H1 (cell line): ENCODE measurements around the gene PRKAB1. TPM values are rescaled to one million over a fixed set of nuclear protein-coding genes. Genes with fewer than 3 reads are reported as not detected.

Experiments
- CTCF ChIA-PET: fragments of 300-600 bp; sonication (Branson Sonifier 250); formaldehyde crosslinking; loops from one replicate; lab custom pipeline; 2021; ENCODE audit not compliant: partially characterized antibody; lab: Charles Lee
- POLR2A ChIA-PET: fragments of 300-600 bp; sonication (Branson Sonifier 250); formaldehyde crosslinking; loops from one replicate; lab custom pipeline; 2021; ENCODE audit warnings: inconsistent platforms; ENCODE audit not compliant: partially characterized antibody; lab: Charles Lee
- DNase-seq, 2 experiments: peaks; one replicate each; pipeline versions ENCODE4 v3.0.0 to v3.0.0-alpha.2; 2010 to 2022; ENCODE audit warnings: low spot score in 2 of 2, low read depth in 1 of 2, mixed read lengths in 1 of 2
- FAIRE-seq: peaks from 2 replicates; lab custom pipeline; 2011; peaks lifted over from hg19 to GRCh38; lab: Jason Lieb, UNC
- H2AFZ ChIP-seq: 2 replicates; pipeline ENCODE4 v1.8.1; 2012; ENCODE audit warnings: low read length, inconsistent platforms
- H2AK5ac ChIP-seq: 2 replicates; pipeline ENCODE4 v1.6.1; 2013; ENCODE audit warnings: low read depth, low read length
- H2BK120ac ChIP-seq: replicated peaks from 2 replicates; pipeline ENCODE3; 2013; ENCODE audit warnings: low read depth, low read length, inconsistent platforms
- H2BK12ac ChIP-seq: 2 replicates; pipeline ENCODE4 v1.6.1; 2013; ENCODE audit warnings: low read depth, low read length
- H2BK15ac ChIP-seq: 2 replicates; pipeline ENCODE4 v1.6.1; 2013; ENCODE audit warnings: low read length
- H2BK20ac ChIP-seq: 2 replicates; pipeline ENCODE4 v1.6.1; 2013; ENCODE audit warnings: low read length
- H2BK5ac ChIP-seq: 2 replicates; pipeline ENCODE4 v1.6.1; 2013; ENCODE audit warnings: low read depth, low read length
- H3K14ac ChIP-seq: 2 replicates; pipeline ENCODE4 v1.6.1; 2013; ENCODE audit warnings: inconsistent platforms; ENCODE audit not compliant: insufficient read length
- H3K18ac ChIP-seq: 2 replicates; pipeline ENCODE4 v1.6.1; 2013; ENCODE audit warnings: low read length; ENCODE audit errors: extremely low read depth
- H3K23ac ChIP-seq: 2 replicates; pipeline ENCODE4 v1.6.1; 2013; ENCODE audit warnings: inconsistent platforms; ENCODE audit not compliant: insufficient read length
- H3K23me2 ChIP-seq: 2 replicates; pipeline ENCODE4 v1.6.1; 2013; ENCODE audit warnings: low read depth, low read length
- H3K27ac ChIP-seq: 2 replicates; pipeline ENCODE4 v1.6.1; 2011; ENCODE audit warnings: low read depth, low read length, inconsistent platforms
- H3K27me3 ChIP-seq, 4 experiments: replicated peaks in 1 of 4; 1 replicate in 1 of 4; 2 replicates in 3 of 4; pipeline versions ENCODE4 v1.6.1 to v1.8.1; 2011 to 2013; ENCODE audit warnings: low read length in 3 of 4, mild to moderate bottlenecking in 3 of 4, inconsistent platforms in 2 of 4, mixed read lengths in 2 of 4, moderate library complexity in 1 of 4; ENCODE audit not compliant: control insufficient read depth in 3 of 4, insufficient read depth in 3 of 4; ENCODE audit errors: extremely low read depth in 1 of 4
- H3K36me3 ChIP-seq, 4 experiments: 2 replicates each; pipeline versions ENCODE4 v1.6.1 to v1.8.1; 2011 to 2013; ENCODE audit warnings: mild to moderate bottlenecking in 4 of 4, low read length in 3 of 4, moderate library complexity in 2 of 4, control low read depth in 1 of 4, inconsistent platforms in 1 of 4; ENCODE audit not compliant: insufficient read depth in 4 of 4, control insufficient read depth in 2 of 4
- H3K4ac ChIP-seq: replicated peaks from 2 replicates; pipeline ENCODE3; 2013; ENCODE audit warnings: low read length, low read depth, mixed read lengths, inconsistent platforms; ENCODE audit not compliant: insufficient read length
- H3K4me1 ChIP-seq, 4 experiments: replicated peaks in 1 of 4; 1 replicate in 1 of 4; 2 replicates in 3 of 4; pipeline versions ENCODE4 v1.6.1 to v1.8.1; 2011 to 2013; ENCODE audit warnings: low read length in 3 of 4, inconsistent platforms in 2 of 4, mixed read lengths in 1 of 4; ENCODE audit not compliant: insufficient read depth in 4 of 4, control insufficient read depth in 3 of 4
- H3K4me2 ChIP-seq, 2 experiments: 2 replicates each; pipeline versions ENCODE4 v1.6.1 to v1.8.1; 2011 to 2013; ENCODE audit warnings: low read depth in 2 of 2, low read length in 2 of 2, control low read depth in 1 of 2, inconsistent platforms in 1 of 2, mild to moderate bottlenecking in 1 of 2; ENCODE audit not compliant: insufficient read depth in 1 of 2
- H3K4me3 ChIP-seq, 4 experiments: fragments of 200-600, 300-600 bp in 1 of 4; sonication (generic), shearing (Covaris generic), sonication (Bioruptor Twin) in 1 of 4; 2 replicates each; pipeline versions ENCODE4 v1.5.1 to v1.8.1; 2011 to 2016; ENCODE audit warnings: low read length in 4 of 4, low read depth in 3 of 4, control low read depth in 2 of 4, inconsistent platforms in 2 of 4, mild to moderate bottlenecking in 2 of 4, mixed read lengths in 1 of 4, moderate library complexity in 1 of 4; ENCODE audit not compliant: insufficient read depth in 2 of 4; ENCODE audit errors: extremely low read depth in 1 of 4
- H3K56ac ChIP-seq: replicated peaks from 2 replicates; pipeline ENCODE3; 2013; ENCODE audit warnings: low read depth, mild to moderate bottlenecking, mixed read lengths, low read length, inconsistent platforms; ENCODE audit not compliant: insufficient read length
- H3K79me1 ChIP-seq: 2 replicates; pipeline ENCODE4 v1.6.1; 2013; ENCODE audit warnings: low read depth, low read length, control low read depth
- H3K79me2 ChIP-seq, 2 experiments: 2 replicates each; pipeline versions ENCODE4 v1.6.1 to v1.8.1; 2012 to 2013; ENCODE audit warnings: low read length in 2 of 2, mild to moderate bottlenecking in 2 of 2, inconsistent platforms in 1 of 2; ENCODE audit not compliant: insufficient read depth in 2 of 2, control insufficient read depth in 1 of 2
- H3K9ac ChIP-seq, 4 experiments: replicated peaks in 1 of 4; 1 replicate in 1 of 4; 2 replicates in 3 of 4; pipeline versions ENCODE4 v1.6.1 to v1.8.1; 2011 to 2013; ENCODE audit warnings: low read depth in 3 of 4, low read length in 3 of 4, control low read depth in 2 of 4, mild to moderate bottlenecking in 2 of 4, moderate library complexity in 2 of 4, inconsistent platforms in 1 of 4; ENCODE audit errors: extremely low read depth in 1 of 4
- H3K9me3 ChIP-seq, 2 experiments: 2 replicates each; pipeline versions ENCODE4 v1.6.1 to v1.8.1; 2012 to 2013; ENCODE audit warnings: mild to moderate bottlenecking in 2 of 2, moderate library complexity in 2 of 2, control low read depth in 1 of 2, inconsistent platforms in 1 of 2, low read depth in 1 of 2, low read length in 1 of 2, mixed read lengths in 1 of 2; ENCODE audit not compliant: insufficient read depth in 2 of 2
- H4K20me1 ChIP-seq, 2 experiments: replicated peaks in 1 of 2; 2 replicates each; pipeline versions ENCODE3 to v1.8.1; 2011 to 2013; ENCODE audit warnings: inconsistent platforms in 2 of 2, low read length in 2 of 2, mild to moderate bottlenecking in 1 of 2; ENCODE audit not compliant: insufficient read depth in 2 of 2, control insufficient read depth in 1 of 2
- H4K5ac ChIP-seq: 2 replicates; pipeline ENCODE4 v1.6.1; 2013; ENCODE audit warnings: low read length, low read depth, mixed read lengths, inconsistent platforms; ENCODE audit not compliant: insufficient read length
- H4K8ac ChIP-seq: 2 replicates; pipeline ENCODE4 v1.8.0; 2013; ENCODE audit warnings: mild to moderate bottlenecking, moderate library complexity, low read length, inconsistent platforms; ENCODE audit not compliant: insufficient read depth; ENCODE audit errors: extremely low read depth
- H4K91ac ChIP-seq: replicated peaks from 2 replicates; pipeline ENCODE3; 2013; ENCODE audit warnings: low read length, mixed read lengths, inconsistent platforms; ENCODE audit not compliant: insufficient read length
- ATF2 ChIP-seq: IDR thresholded peaks from 2 replicates; pipeline ENCODE4 v1.6.1; 2012; ENCODE audit warnings: low read length, inconsistent platforms
- CEBPB ChIP-seq: IDR thresholded peaks from 2 replicates; pipeline ENCODE4 v1.6.1; 2012; ENCODE audit warnings: low read depth, low read length
- CREB1 ChIP-seq: IDR thresholded peaks from 2 replicates; pipeline ENCODE4 v1.6.1; 2012; ENCODE audit warnings: inconsistent platforms
- FOSL1 ChIP-seq: IDR thresholded peaks from 2 replicates; pipeline ENCODE4 v1.6.1; 2011; ENCODE audit warnings: mild to moderate bottlenecking, low read depth, low read length, moderate library complexity; ENCODE audit not compliant: insufficient read depth
- KDM1A ChIP-seq: fragments of 200-600, 300-600 bp; sonication (generic); IDR thresholded peaks from 2 replicates; pipeline ENCODE4 v1.7.1; 2016; ENCODE audit warnings: mild to moderate bottlenecking, low read length, borderline replicate concordance
- KDM4A ChIP-seq: IDR thresholded peaks from one replicate; pipeline ENCODE4 v1.7.1; 2012; ENCODE audit warnings: low read depth, mild to moderate bottlenecking, moderate library complexity, low read length, inconsistent platforms; ENCODE audit not compliant: severe bottlenecking
- KDM5A ChIP-seq: fragments of 200-600 bp; IDR thresholded peaks from 2 replicates; pipeline ENCODE4 v1.7.1; 2012; ENCODE audit warnings: mild to moderate bottlenecking, low read length, inconsistent platforms, mixed read lengths
- RXRA ChIP-seq: IDR thresholded peaks from 2 replicates; pipeline ENCODE4 v1.6.1; 2011; ENCODE audit warnings: low read depth, mild to moderate bottlenecking, low read length, moderate library complexity; ENCODE audit not compliant: insufficient read depth
- SAP30 ChIP-seq: fragments of 300-600 bp; sonication (generic); IDR thresholded peaks from 2 replicates; pipeline ENCODE4 v1.7.1; 2012; ENCODE audit warnings: low read length, moderate library complexity, mild to moderate bottlenecking, inconsistent platforms; ENCODE audit not compliant: insufficient read depth, insufficient replicate concordance
- SIN3A ChIP-seq, 2 experiments: IDR thresholded peaks in 1 of 2; conservative IDR thresholded peaks in 1 of 2; 2 replicates each; pipeline ENCODE4 v1.6.1; 2011 to 2012; ENCODE audit warnings: low read length in 2 of 2, improper control_type of control experiment in 1 of 2, low read depth in 1 of 2, mild to moderate bottlenecking in 1 of 2
- SP1 ChIP-seq: IDR thresholded peaks from 2 replicates; pipeline ENCODE4 v1.6.1; 2011; ENCODE audit warnings: low read depth, low read length
- TAF1 ChIP-seq: IDR thresholded peaks from 2 replicates; pipeline ENCODE4 v1.6.1; 2011; ENCODE audit warnings: mild to moderate bottlenecking, low read depth, low read length
- WGBS, 2 experiments: shearing (Covaris generic) in 1 of 2; methylation state at CpG; one replicate each; pipeline versions ENCODE4 v1.1.6 to v1.1.7; 2013 to 2015; ENCODE audit warnings: low lambda C conversion rate in 2 of 2, mixed read lengths in 2 of 2, inconsistent platforms in 1 of 2, low coverage in 1 of 2, missing lambda C conversion rate in 1 of 2; ENCODE audit not compliant: insufficient replicate concordance in 2 of 2, insufficient coverage in 1 of 2, insufficient read length in 1 of 2; ENCODE audit errors: extremely low coverage in 1 of 2, missing lambda C conversion rate in 1 of 2; 5-methylcytosine and 5-hydroxymethylcytosine counted together
- polyA plus RNA-seq, 7 experiments: library from polyadenylated mRNA; depleted of rRNA in 3 of 7; stranded (reverse) in 5 of 7; unstranded in 2 of 7; fragments of >200 nt in 5 of 7; fragments of 200-250 nt in 2 of 7; gene quantifications; 1 replicate in 5 of 7; 2 replicates in 1 of 7; 4 replicates in 1 of 7; pipeline versions ENCODE4 v1.2.1 to v1.2.3, GENCODE V29; 2011 to 2013; ENCODE audit warnings: missing spikeins in 2 of 7, mixed read lengths in 2 of 7
- total RNA-seq: library from RNA; stranded (reverse); fragmentation: NEBNext Ultra II Directional; extraction: Animal tissue kit (Norgen Biotek cat#: 25700); gene quantifications from 2 replicates; pipeline ENCODE4 v1.2.1, GENCODE V29; 2021

The PRKAB1 gene
- total and polyA plus RNA-seq, 2 of the 8 experiments (the other 6 are each of a cell fraction or from before 2014, with no cell fraction given): 24.0 to 32.1 TPM

GRCh38 chr12:119674560-119674959 is 6.6 kb downstream of the PRKAB1 start:
- Histone ChIP-seq H4K20me1 (peaks cover 7 to 13% of the 10 kb centered on the region in 2 experiments), H3K14ac (no peak overlapping the region), H3K4ac (no peak overlapping the region), H3K23me2 (no peaks in the 10 kb centered on the region), H3K9ac (no peak overlapping the region), H2BK20ac (no peak overlapping the region), H3K36me3 (peaks cover 33 to 88% (median 73%) of the 10 kb centered on the region in 4 experiments), H2BK120ac (no peak overlapping the region), H3K79me2 (peaks cover 0 to 18% of the 10 kb centered on the region in 2 experiments; a peak in 2 of 4 replicates), H4K91ac (no peak overlapping the region), H3K4me1 (peaks cover 0 to 4% (median 0%) of the 10 kb centered on the region in 4 experiments; a peak in 2 of 7 replicates), H4K5ac (no peak overlapping the region), H3K56ac (no peak overlapping the region), H3K23ac (no peak overlapping the region), H3K4me2 (no peak overlapping the region), H3K4me3 (no peak overlapping the region), H2BK5ac (no peak overlapping the region), H3K18ac (no peak overlapping the region), H3K9me3 (no peaks in the 10 kb centered on the region), H3K27me3 (no peaks in the 10 kb centered on the region), H4K8ac (no peak overlapping the region), H3K79me1 (no peaks in the 10 kb centered on the region; the same call in 1 of the 2 replicates), H2AK5ac (no peak overlapping the region), H2AFZ (no peak overlapping the region), H3K27ac (no peak overlapping the region), H2BK15ac (no peak overlapping the region), H2BK12ac (no peak overlapping the region)
- ChIA-PET CTCF (no interaction called here), POLR2A (interaction anchor here (0.7 kb wide), 1 partner anchor 230 kb away, joined by 3 read pairs; no protein-coding TSS in a partner anchor)
- DNase-seq (no peak), FAIRE-seq (no peak)
- whole genome bisulfite sequencing, 2 experiments: 93% methylated on average over 4 of the region's 4 CpGs; no CpG with 5 or more reads in 1 of the 2 experiments
- TF ChIP-seq ATF2 (no peak), TAF1 (no peak), SP1 (no peak), KDM5A (no peak), KDM1A (no peak), SIN3A (conservative IDR thresholded peaks at IDR 0.05 in 1 of 2, IDR thresholded peaks at IDR 0.05 in 1 of 2; ENCODE audit: low read depth in 1 of 2, low read length in 2 of 2) (no peak), FOSL1 (no peak), CREB1 (no peak), CEBPB (no peak), KDM4A (no peak), SAP30 (no peak), RXRA (no peak)
